GM13976 (cell line): ENCODE results near the gene TNS1.

Source experiments
- DNase-seq: peaks from one replicate; pipeline ENCODE4 v3.0.0; 2012; ENCODE audit warnings: low spot score
- in situ Hi-C: fragments of 300-500 bp; cut with MboI; formaldehyde crosslinking; loops from one replicate; pipeline ENCODE4 v1.12.0; 2022; ENCODE audit warnings: low sequenced_read_pairs, mixed read lengths, inconsistent platforms; ENCODE audit not compliant: unreplicated experiment
- TF ChIP-seq, protein P1 (sequence below): IDR thresholded peaks from 2 replicates; pipeline ENCODE4 v1.5.1; 2012; ENCODE audit warnings: borderline replicate concordance, mild to moderate bottlenecking; ENCODE audit not compliant: insufficient read depth; ENCODE audit errors: extremely low read depth, missing control alignments, control extremely low read depth

The TNS1 gene

DNA sequence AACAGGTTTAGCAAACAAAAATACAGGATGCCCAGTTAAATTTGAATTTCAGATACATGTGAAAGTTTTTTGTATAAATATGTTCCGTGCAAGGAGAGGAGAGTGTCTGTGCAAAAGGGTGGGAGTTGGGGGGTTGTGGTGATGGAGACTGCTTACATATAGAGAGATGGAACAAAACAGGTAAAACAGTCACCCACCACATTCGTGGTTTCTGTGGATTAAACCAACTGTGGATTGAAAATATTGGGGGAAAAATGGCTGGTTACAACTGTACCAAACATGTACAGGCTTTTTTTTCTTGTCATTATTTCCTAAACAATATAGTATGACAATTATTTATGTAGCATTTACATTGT lies 245.7 kb downstream of the TNS1 start:
- TF ChIP-seq, protein P1, sequence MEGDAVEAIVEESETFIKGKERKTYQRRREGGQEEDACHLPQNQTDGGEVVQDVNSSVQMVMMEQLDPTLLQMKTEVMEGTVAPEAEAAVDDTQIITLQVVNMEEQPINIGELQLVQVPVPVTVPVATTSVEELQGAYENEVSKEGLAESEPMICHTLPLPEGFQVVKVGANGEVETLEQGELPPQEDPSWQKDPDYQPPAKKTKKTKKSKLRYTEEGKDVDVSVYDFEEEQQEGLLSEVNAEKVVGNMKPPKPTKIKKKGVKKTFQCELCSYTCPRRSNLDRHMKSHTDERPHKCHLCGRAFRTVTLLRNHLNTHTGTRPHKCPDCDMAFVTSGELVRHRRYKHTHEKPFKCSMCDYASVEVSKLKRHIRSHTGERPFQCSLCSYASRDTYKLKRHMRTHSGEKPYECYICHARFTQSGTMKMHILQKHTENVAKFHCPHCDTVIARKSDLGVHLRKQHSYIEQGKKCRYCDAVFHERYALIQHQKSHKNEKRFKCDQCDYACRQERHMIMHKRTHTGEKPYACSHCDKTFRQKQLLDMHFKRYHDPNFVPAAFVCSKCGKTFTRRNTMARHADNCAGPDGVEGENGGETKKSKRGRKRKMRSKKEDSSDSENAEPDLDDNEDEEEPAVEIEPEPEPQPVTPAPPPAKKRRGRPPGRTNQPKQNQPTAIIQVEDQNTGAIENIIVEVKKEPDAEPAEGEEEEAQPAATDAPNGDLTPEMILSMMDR: no peak
- in situ Hi-C loops: no loop called here
- no peak for DNase-seq

DNA sequence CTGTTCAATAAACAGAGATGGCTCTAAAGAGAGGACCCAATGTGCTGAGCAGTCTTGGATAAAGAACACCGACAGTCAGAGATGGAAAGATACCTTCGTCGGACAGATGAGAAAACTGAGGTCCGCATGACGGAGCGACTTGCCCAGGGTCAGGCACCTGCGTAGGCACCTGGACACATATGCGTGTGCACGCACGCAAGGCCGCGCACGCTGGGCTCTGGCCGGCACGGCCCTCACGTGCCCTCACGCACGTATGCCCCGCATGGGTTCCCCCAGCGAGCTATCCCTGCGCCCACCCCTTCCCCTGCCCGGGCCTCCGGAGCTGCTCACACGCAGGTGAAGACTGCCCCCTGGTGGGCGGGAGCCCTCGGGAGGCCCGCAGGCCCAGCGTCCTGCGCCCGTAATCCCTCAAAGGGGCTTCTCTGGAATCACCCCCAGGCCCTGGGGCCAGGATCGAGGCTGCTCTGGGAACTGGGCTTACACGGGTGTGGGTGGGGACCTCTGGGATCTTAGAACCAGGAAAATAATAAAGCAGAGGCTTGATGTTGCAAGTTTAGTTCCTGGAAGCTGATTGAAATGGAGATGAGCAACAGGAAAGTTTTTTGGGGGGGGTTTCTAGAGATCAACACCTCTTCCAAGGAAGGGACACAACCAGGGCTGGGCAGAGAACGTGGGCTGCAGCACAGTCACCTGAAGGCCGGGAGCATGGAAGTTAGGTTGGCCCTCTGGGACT lies 246.3 kb downstream of the TNS1 start:
- TF ChIP-seq, protein P1: peak; percentile 72
- DNase-seq: peak; percentile 86
- in situ Hi-C loops: no loop called here

DNA sequence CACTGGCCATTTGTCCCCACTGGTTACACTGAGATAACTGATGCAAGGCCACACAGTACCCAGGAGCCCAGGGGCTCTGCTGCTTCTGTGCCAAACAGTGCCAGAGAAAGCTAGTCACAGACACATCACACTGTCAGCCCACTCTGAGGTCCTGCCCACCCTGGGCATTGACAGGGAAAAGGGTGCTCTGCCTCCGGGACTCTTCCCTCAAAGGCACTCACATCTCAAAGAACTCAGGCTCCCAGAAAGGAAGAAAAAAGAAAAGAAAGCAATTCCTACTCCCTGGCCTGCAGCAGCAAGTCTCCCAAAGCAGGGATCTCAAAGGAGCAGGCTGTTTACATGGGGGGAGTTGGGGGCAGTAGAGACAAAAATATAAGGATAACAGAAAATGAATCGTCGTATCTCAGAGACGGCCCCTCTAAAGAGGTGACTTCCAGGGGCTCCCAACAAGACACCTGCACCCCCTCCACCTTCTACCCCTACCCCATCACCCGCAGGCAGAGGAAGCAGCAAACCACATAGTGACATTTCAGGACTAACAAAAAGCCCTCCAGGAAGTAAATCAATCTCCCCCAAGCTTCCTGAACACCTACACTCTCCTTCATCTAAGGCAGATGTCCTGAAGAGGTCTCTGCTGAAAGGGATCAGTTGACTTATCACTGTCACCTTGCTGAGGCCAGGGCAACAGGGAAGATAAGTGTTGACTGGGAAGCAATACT lies 247.6 kb downstream of the TNS1 start:
- TF ChIP-seq, protein P1: no peak
- peak; percentile 14 for DNase-seq
- in situ Hi-C loops: no loop called here

DNA sequence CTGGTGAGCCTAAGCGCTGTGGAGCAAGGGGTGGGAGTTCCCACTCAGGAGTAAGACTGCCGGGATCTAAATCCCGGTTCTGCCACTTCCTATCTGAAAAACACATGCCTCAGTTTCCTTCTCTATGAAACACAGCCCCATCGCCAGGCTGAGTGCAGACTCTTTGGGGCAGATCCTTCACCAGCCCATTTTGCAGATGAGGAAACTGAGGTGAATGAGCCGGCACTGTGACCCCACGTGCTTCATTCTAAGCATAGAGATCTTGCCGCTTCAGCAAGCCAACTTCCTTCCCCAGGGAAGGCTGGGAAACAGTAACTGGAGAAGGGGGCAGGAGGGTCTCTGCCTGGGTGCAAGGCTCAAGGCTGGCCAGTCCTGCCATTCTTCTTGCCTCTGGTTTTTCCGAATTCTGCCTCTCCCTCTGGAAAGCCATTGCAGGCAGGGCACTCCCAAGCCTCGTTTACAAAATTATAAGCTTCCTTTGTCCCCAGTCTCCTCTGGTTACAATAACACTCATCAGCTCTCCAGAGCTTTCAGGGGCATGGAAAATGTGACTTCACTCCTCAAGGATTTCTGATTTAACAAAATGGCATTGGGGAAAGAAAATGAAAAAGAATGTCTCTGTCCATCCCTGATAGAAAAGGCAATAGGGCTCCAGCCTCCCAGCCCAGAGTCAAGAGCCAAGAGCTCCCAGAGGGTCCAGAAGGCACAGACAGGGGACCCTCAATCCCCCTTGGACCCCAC lies 249.2 kb downstream of the TNS1 start:
- DNase-seq: peak; percentile 2
- TF ChIP-seq, protein P1: no peak
- in situ Hi-C loops: no loop called here

DNA sequence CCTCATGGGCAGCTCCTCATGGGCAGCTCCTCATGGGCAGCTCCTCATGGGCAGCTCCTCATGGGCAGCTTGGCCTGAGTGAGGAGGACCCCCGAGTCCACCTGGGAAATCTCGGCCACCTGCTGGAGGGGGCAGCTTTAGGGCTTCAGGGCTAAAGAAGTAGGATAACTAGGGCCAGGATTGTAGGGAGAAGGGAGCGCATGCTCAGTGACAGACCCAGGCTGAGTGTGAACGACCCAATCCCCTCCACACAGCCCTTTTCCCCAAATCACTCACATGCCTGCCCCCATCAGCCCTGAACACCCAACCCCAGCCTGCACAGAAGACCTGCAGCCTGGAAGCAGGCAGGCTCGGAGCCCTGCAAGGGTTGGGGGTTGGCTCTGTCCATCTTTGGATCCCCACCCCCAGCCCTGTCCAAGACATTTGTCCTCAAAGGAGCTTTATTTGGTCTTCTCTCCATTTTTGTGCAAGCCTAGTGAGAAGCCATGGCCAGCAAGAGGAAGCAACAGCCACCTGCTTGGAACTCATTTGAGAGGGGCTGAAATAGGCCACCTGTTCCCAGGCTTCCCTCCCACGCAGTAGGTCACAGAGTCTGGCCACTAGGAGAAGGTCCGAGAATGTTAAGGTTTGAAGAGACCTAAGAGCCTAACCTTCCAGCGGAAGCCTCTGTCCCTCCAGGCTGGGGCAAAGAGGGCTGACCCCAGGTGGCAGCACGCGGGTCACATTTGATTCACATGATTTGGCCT lies 249.9 kb downstream of the TNS1 start:
- in situ Hi-C loops: no loop called here
- DNase-seq: peak; percentile 3
- TF ChIP-seq, protein P1: no peak

DNA sequence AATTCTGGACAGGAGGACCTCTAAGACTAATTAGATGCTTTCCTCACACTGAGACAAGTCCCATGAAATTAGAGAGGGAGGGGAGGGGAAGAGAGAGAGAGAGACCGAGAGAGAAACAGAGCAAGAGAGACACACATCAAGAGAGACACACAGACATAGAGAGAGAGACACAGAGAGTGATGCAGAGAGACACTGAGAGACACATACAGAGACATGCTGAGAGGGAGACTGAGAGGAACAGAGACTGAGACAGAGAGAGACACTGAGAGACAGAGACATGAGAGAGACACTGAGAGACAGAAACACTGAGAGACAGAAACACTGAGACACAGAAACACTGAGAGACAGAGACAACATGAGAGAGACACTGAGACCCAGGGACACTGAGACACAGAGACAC lies 250.8 kb downstream of the TNS1 start:
- DNase-seq: no peak
- TF ChIP-seq, protein P1: no peak
- in situ Hi-C loops: no loop called here
